ENCODE results near the gene ZNF341. TPM values are rescaled to one million over a fixed set of nuclear protein-coding genes. Genes with fewer than 3 reads are reported as not detected.

Gene ZNF341
- total and polyA plus RNA-seq, 2 of the 8 experiments (the other 6 are each of a cell fraction or from before 2014, with no cell fraction given): 5.8 to 6.4 TPM

GRCh38 chr20:33686984-33687366 is 44.8 kb upstream of the ZNF341 start:
- FAIRE-seq (no peak), DNase-seq (ENCODE audit: low read depth in 1 of 2, low spot score in 2 of 2) (no peak)
- H3K9me3 ChIP-seq (ENCODE audit: insufficient read depth in 2 of 2, low read depth in 1 of 2, low read length in 1 of 2): no peaks in the 10 kb centered on the region
- H2AFZ ChIP-seq (ENCODE audit: low read length): peak overlapping the region; percentile 95
- no peak overlapping the region for H3K56ac ChIP-seq (replicated peaks; ENCODE audit: insufficient read length, low read depth, low read length)
- H3K27me3 ChIP-seq (replicated peaks in 1 of 4; ENCODE audit: control insufficient read depth in 3 of 4, extremely low read depth in 1 of 4, insufficient read depth in 3 of 4, low read length in 3 of 4): peaks cover 0 to 9% (median 2%) of the 10 kb centered on the region in 4 experiments; a peak in 4 of 7 replicates
- no peak overlapping the region for H3K27ac ChIP-seq (ENCODE audit: low read depth, low read length)
- POLR2A ChIA-PET (ENCODE audit: partially characterized antibody): interaction anchor here (0.7 to 2.1 kb wide), 10 partner anchors 9 to 45 kb away, joined by 3 to 6 read pairs (median 4); partner anchors contain the start of genes ACTL10, PXMP4 and ZNF341
- TF ChIP-seq KDM4A (IDR thresholded peaks at IDR 0.05; ENCODE audit: low read depth, low read length, severe bottlenecking): no peak
- TF ChIP-seq, protein P1, sequence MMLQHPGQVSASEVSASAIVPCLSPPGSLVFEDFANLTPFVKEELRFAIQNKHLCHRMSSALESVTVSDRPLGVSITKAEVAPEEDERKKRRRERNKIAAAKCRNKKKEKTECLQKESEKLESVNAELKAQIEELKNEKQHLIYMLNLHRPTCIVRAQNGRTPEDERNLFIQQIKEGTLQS (IDR thresholded peaks at IDR 0.05; ENCODE audit: insufficient read depth, low read depth, low read length): no peak
- TF ChIP-seq CHD1 (IDR thresholded peaks at IDR 0.05; ENCODE audit: low read depth, low read length): no peak
- TF ChIP-seq SUZ12 (IDR thresholded peaks at IDR 0.05; ENCODE audit: low read length): no peak
- TF ChIP-seq YY1 (IDR thresholded peaks at IDR 0.05; ENCODE audit: low read depth, low read length): no peak
- no peak for TF ChIP-seq SRF (IDR thresholded peaks at IDR 0.05; ENCODE audit: low read depth, low read length)
- peak overlapping the region; percentile 12 to 44 (median 22); a peak in 4 of 8 replicates for H3K4me3 ChIP-seq (ENCODE audit: extremely low read depth in 1 of 4, insufficient read depth in 2 of 4, low read depth in 3 of 4, low read length in 4 of 4)
- CTCF ChIA-PET (ENCODE audit: partially characterized antibody): interaction anchor here (0.6 to 1.8 kb wide), 3 partner anchors 14 to 249 kb away, joined by 4 to 5 read pairs (median 5); no protein-coding TSS in a partner anchor
- H3K23me2 ChIP-seq (ENCODE audit: low read depth, low read length): peaks cover 9% of the 10 kb centered on the region
- no peak overlapping the region for H3K23ac ChIP-seq (ENCODE audit: insufficient read length)
- peaks cover 0 to 4% (median 0%) of the 10 kb centered on the region in 4 experiments; a peak in 1 of 8 replicates for H3K36me3 ChIP-seq (ENCODE audit: control insufficient read depth in 2 of 4, insufficient read depth in 4 of 4, low read length in 3 of 4)
- H3K4me2 ChIP-seq (ENCODE audit: insufficient read depth in 1 of 2, low read depth in 2 of 2, low read length in 2 of 2): peak overlapping the region; percentile 58 to 60
- no peak overlapping the region for H2AK5ac ChIP-seq (ENCODE audit: low read depth, low read length)
- H3K79me1 ChIP-seq (ENCODE audit: low read depth, low read length): peaks cover 14% of the 10 kb centered on the region
- peak overlapping the region; percentile 29 for H4K91ac ChIP-seq (replicated peaks; ENCODE audit: insufficient read length, low read length)
- peak overlapping the region in 1 of 4 experiments; percentile 15; a peak in 3 of 7 replicates for H3K9ac ChIP-seq (replicated peaks in 1 of 4; ENCODE audit: extremely low read depth in 1 of 4, low read depth in 3 of 4, low read length in 3 of 4)
- no peak overlapping the region for H2BK120ac ChIP-seq (replicated peaks; ENCODE audit: low read depth, low read length)
- peaks cover 4 to 25% (median 15%) of the 10 kb centered on the region in 4 experiments for H3K4me1 ChIP-seq (replicated peaks in 1 of 4; ENCODE audit: control insufficient read depth in 3 of 4, insufficient read depth in 4 of 4, low read length in 3 of 4)
- H2BK12ac ChIP-seq (ENCODE audit: low read depth, low read length): peak overlapping the region; percentile 22; the same call in 1 of the 2 replicates
- peak overlapping the region; percentile 36 for H3K4ac ChIP-seq (replicated peaks; ENCODE audit: insufficient read length, low read depth, low read length)
- peaks cover 0 to 37% of the 10 kb centered on the region in 2 experiments; a peak in 3 of 4 replicates for H3K79me2 ChIP-seq (ENCODE audit: control insufficient read depth in 1 of 2, insufficient read depth in 2 of 2, low read length in 2 of 2)
- no peak overlapping the region; the same call in 1 of the 2 replicates for H3K18ac ChIP-seq (ENCODE audit: extremely low read depth, low read length)
- peaks cover 11 to 21% of the 10 kb centered on the region in 2 experiments for H4K20me1 ChIP-seq (replicated peaks in 1 of 2; ENCODE audit: control insufficient read depth in 1 of 2, insufficient read depth in 2 of 2, low read length in 2 of 2)
- H3K14ac ChIP-seq (ENCODE audit: insufficient read length): no peak overlapping the region
- WGBS, 2 experiments (ENCODE audit: extremely low coverage in 1 of 2, insufficient coverage in 1 of 2, insufficient read length in 1 of 2, insufficient replicate concordance in 2 of 2, low coverage in 1 of 2, low lambda C conversion rate in 2 of 2, missing lambda C conversion rate in 1 of 2): 81% methylated on average over 14 of the region's 14 CpGs; no CpG with 5 or more reads in 1 of the 2 experiments
- 0 out of 2 replicates have a peak overlapping the region, but pooled peaks have one; percentile 75 for H2BK15ac ChIP-seq (ENCODE audit: low read length)
- peak overlapping the region; percentile 55; the same call in 1 of the 2 replicates for H2BK5ac ChIP-seq (ENCODE audit: low read depth, low read length)
- H2BK20ac ChIP-seq (ENCODE audit: low read length): no peak overlapping the region
- H4K8ac ChIP-seq (ENCODE audit: extremely low read depth, insufficient read depth, low read length): peak overlapping the region; percentile 15; the same call in 1 of the 2 replicates
- no peak overlapping the region for H4K5ac ChIP-seq (ENCODE audit: insufficient read length, low read depth, low read length)

All from H1 (cell line).